IMR-90 (cell line): ENCODE data around the gene IGF2BP1. TPM values are rescaled to one million over a fixed set of nuclear protein-coding genes. Genes with fewer than 3 reads are reported as not detected.

Experiments
- ATAC-seq: fragments of 200-7000 bp; cut with Tn5 transposase; 2 replicates; pipeline ENCODE4 v1.9.1; 2020; ENCODE audit warnings: low read depth, mild to moderate bottlenecking, moderate library complexity
- Bru-seq: library from RNA; stranded (reverse); fragments of 400-500 nt; gene quantifications from one replicate; lab custom pipeline; 2021; lab: Mats Ljungman, UMichigan
- BruChase-seq, 2 experiments: library from RNA; stranded (reverse); fragments of 400-500 nt; gene quantifications; one replicate each; lab custom pipeline; 2021; lab: Mats Ljungman, UMichigan
- BruUV-seq: library from RNA; stranded (reverse); fragments of 400-500 nt; replicated peaks from 2 replicates; lab custom pipeline; 2021; lab: Mats Ljungman, UMichigan
- CTCF ChIA-PET: fragments of 300-600 bp; formaldehyde crosslinking; extraction: SDS; loops from one replicate; lab custom pipeline; 2021; ENCODE audit warnings: antibody characterized with exemption; lab: Yijun Ruan, JAX
- POLR2A ChIA-PET: fragments of 300-600 bp; sonication (Branson Sonifier 250); formaldehyde crosslinking; loops from one replicate; lab custom pipeline; 2022; ENCODE audit warnings: antibody characterized with exemption; ENCODE audit not compliant: unreplicated experiment; lab: Charles Lee
- DNase-seq: peaks from one replicate; pipeline ENCODE4 v3.0.0; 2013
- H2AFZ ChIP-seq: replicated peaks from 2 replicates; pipeline ENCODE3; 2013; ENCODE audit warnings: low read length, mild to moderate bottlenecking; ENCODE audit not compliant: poor library complexity
- H2AK5ac ChIP-seq: 2 replicates; pipeline ENCODE4 v1.6.1; 2013; ENCODE audit warnings: low read depth, low read length, inconsistent platforms
- H2AK9ac ChIP-seq: replicated peaks from 2 replicates; pipeline ENCODE3; 2013; ENCODE audit warnings: mild to moderate bottlenecking, low read depth, low read length, moderate library complexity; ENCODE audit not compliant: poor library complexity
- H2BK120ac ChIP-seq: 2 replicates; pipeline ENCODE4 v1.6.1; 2013; ENCODE audit warnings: low read depth, low read length, inconsistent platforms
- H2BK15ac ChIP-seq: 3 replicates; pipeline ENCODE4 v1.6.1; 2013; ENCODE audit warnings: low read depth, low read length, inconsistent platforms
- H2BK20ac ChIP-seq: 2 replicates; pipeline ENCODE4 v1.6.1; 2013; ENCODE audit warnings: low read depth, mild to moderate bottlenecking, inconsistent platforms, low read length, moderate library complexity
- H2BK5ac ChIP-seq: 2 replicates; pipeline ENCODE4 v1.6.1; 2013; ENCODE audit warnings: mild to moderate bottlenecking, low read depth, low read length, inconsistent platforms; ENCODE audit not compliant: poor library complexity, severe bottlenecking
- H3K14ac ChIP-seq: replicated peaks from 2 replicates; pipeline ENCODE4 v1.6.1; 2013; ENCODE audit warnings: low read depth, low read length, inconsistent platforms
- H3K18ac ChIP-seq: 2 replicates; pipeline ENCODE4 v1.6.1; 2013; ENCODE audit warnings: low read depth, low read length, control low read depth
- H3K23ac ChIP-seq: 2 replicates; pipeline ENCODE4 v1.6.1; 2013; ENCODE audit warnings: low read depth, low read length, inconsistent platforms
- H3K27ac ChIP-seq: 2 replicates; pipeline ENCODE4 v1.5.1; 2013; ENCODE audit warnings: mild to moderate bottlenecking, control low read depth, low read length; ENCODE audit not compliant: insufficient read depth
- H3K27me3 ChIP-seq: 2 replicates; pipeline ENCODE4 v1.6.1; 2013; ENCODE audit warnings: low read length; ENCODE audit not compliant: control insufficient read depth, insufficient read depth
- H3K36me3 ChIP-seq: 2 replicates; pipeline ENCODE4 v1.6.1; 2013; ENCODE audit warnings: low read length, mixed read lengths; ENCODE audit not compliant: control insufficient read depth, insufficient read depth
- H3K4ac ChIP-seq: 2 replicates; pipeline ENCODE4 v1.6.1; 2013; ENCODE audit warnings: low read depth, low read length, inconsistent platforms
- H3K4me1 ChIP-seq: 2 replicates; pipeline ENCODE4 v1.6.1; 2013; ENCODE audit warnings: low read length, mixed read lengths; ENCODE audit not compliant: control insufficient read depth, insufficient read depth
- H3K4me2 ChIP-seq: 2 replicates; pipeline ENCODE4 v1.6.1; 2013; ENCODE audit warnings: low read depth, mild to moderate bottlenecking, control low read depth, low read length, moderate library complexity
- H3K4me3 ChIP-seq: 2 replicates; pipeline ENCODE4 v1.5.1; 2013; ENCODE audit warnings: low read depth, mild to moderate bottlenecking, control low read depth, low read length, moderate library complexity; ENCODE audit not compliant: insufficient read depth
- H3K56ac ChIP-seq: 2 replicates; pipeline ENCODE4 v1.6.1; 2013; ENCODE audit warnings: low read length, inconsistent platforms; ENCODE audit not compliant: insufficient read depth; ENCODE audit errors: extremely low read depth
- H3K79me1 ChIP-seq, 2 experiments: 2 replicates each; pipeline ENCODE4 v1.6.1; 2013; ENCODE audit warnings: low read length in 2 of 2, inconsistent platforms in 1 of 2, low read depth in 1 of 2
- H3K9ac ChIP-seq: 2 replicates; pipeline ENCODE4 v1.6.1; 2013; ENCODE audit warnings: low read depth, low read length, control low read depth
- H3K9me1 ChIP-seq: 2 replicates; pipeline ENCODE4 v1.6.1; 2013; ENCODE audit warnings: low read length, inconsistent platforms; ENCODE audit not compliant: insufficient read depth
- H3K9me3 ChIP-seq: 2 replicates; pipeline ENCODE4 v1.6.1; 2013; ENCODE audit warnings: low read length; ENCODE audit not compliant: control insufficient read depth, insufficient read depth
- H4K20me1 ChIP-seq: 2 replicates; pipeline ENCODE4 v1.6.1; 2013; ENCODE audit warnings: low read length, inconsistent platforms; ENCODE audit not compliant: insufficient read depth
- H4K5ac ChIP-seq: 2 replicates; pipeline ENCODE4 v1.6.1; 2013; ENCODE audit warnings: mild to moderate bottlenecking, low read depth, low read length, control low read depth
- H4K8ac ChIP-seq, 2 experiments: 2 replicates each; pipeline ENCODE4 v1.6.1; 2013; ENCODE audit warnings: low read depth in 2 of 2, low read length in 2 of 2, control low read depth in 1 of 2, inconsistent platforms in 1 of 2
- H4K91ac ChIP-seq: 2 replicates; pipeline ENCODE4 v1.6.1; 2013; ENCODE audit warnings: low read depth, low read length, inconsistent platforms; ENCODE audit not compliant: insufficient read depth
- BHLHE40 ChIP-seq: fragments of 150-350 bp; IDR thresholded peaks from 2 replicates; pipeline ENCODE4 v1.6.1; 2016; ENCODE audit warnings: mild to moderate bottlenecking, low read depth, low read length
- CEBPB ChIP-seq: IDR thresholded peaks from 2 replicates; pipeline ENCODE4 v1.6.1; 2012; ENCODE audit warnings: low read depth, low read length, improper control_type of control experiment
- CTCF ChIP-seq: conservative IDR thresholded peaks from 2 replicates; pipeline ENCODE4 v1.5.1; 2012; ENCODE audit warnings: mild to moderate bottlenecking, low read depth, low read length, improper control_type of control experiment
- ELK1 ChIP-seq: fragments of 150-350 bp; IDR thresholded peaks from 2 replicates; pipeline ENCODE4 v1.6.1; 2016; ENCODE audit warnings: low read depth, mild to moderate bottlenecking, low read length, moderate library complexity, borderline replicate concordance
- MAZ ChIP-seq: IDR thresholded peaks from 2 replicates; pipeline ENCODE4 v1.6.1; 2012; ENCODE audit warnings: low read depth, mild to moderate bottlenecking, low read length, improper control_type of control experiment, moderate library complexity, borderline replicate concordance
- MXI1 ChIP-seq: IDR thresholded peaks from 2 replicates; pipeline ENCODE4 v1.6.1; 2012; ENCODE audit warnings: low read depth, mild to moderate bottlenecking, low read length, moderate library complexity, borderline replicate concordance
- RCOR1 ChIP-seq: IDR thresholded peaks from 2 replicates; pipeline ENCODE4 v1.6.1; 2012; ENCODE audit warnings: mild to moderate bottlenecking, low read length, improper control_type of control experiment; ENCODE audit not compliant: insufficient replicate concordance
- WGBS, 2 experiments: methylation state at CpG; one replicate each; pipeline versions ENCODE4 v1.1.5 to v1.1.7; 2013; ENCODE audit warnings: missing lambda C conversion rate in 2 of 2; ENCODE audit not compliant: insufficient read length in 1 of 2; ENCODE audit errors: extremely low coverage in 2 of 2; 5-methylcytosine and 5-hydroxymethylcytosine counted together
- dilution Hi-C: fragments of 300-500 bp; cut with HindIII; formaldehyde crosslinking; loops from one replicate; pipeline ENCODE4 v1.14.3; 2018; ENCODE audit warnings: low sequenced_read_pairs; ENCODE audit not compliant: unreplicated experiment
- in situ Hi-C: fragments of 300-500 bp; cut with MboI; formaldehyde crosslinking; loops from 3 replicates; pipeline ENCODE4 v1.14.3; 2019; ENCODE audit warnings: low sequenced_read_pairs, inconsistent platforms, mixed read lengths
- intact Hi-C: fragments of 100-400 bp; cut with micrococcal nuclease; formaldehyde crosslinking; loops from 2 replicates; pipeline ENCODE4 v1.10.0; 2022
- long read RNA-seq: library from polyadenylated mRNA; unstranded; transcript quantifications from one replicate; pipeline ENCODE4 v2.0.0, GENCODE V29; 2021; ENCODE audit not compliant: unreplicated experiment
- polyA plus RNA-seq, 3 experiments: library from polyadenylated mRNA; depleted of rRNA; stranded (reverse); fragments of >200 nt; gene quantifications; 2 replicates each; pipeline ENCODE4 v1.2.3, GENCODE V29; 2012; ENCODE audit warnings: low replicate concordance in 1 of 3
- total RNA-seq: library from RNA; depleted of rRNA; stranded (reverse); fragments of >200 nt; gene quantifications from 2 replicates; pipeline ENCODE4 v1.2.3, GENCODE V29; 2012; rRNA removed
- TF ChIP-seq, protein P1 (sequence below): fragments of 150-350 bp; IDR thresholded peaks from 2 replicates; pipeline ENCODE4 v1.6.1; 2017; ENCODE audit warnings: mild to moderate bottlenecking, antibody characterized with exemption, low read length, low read depth

The IGF2BP1 gene
- 10.2 and 11.9 TPM in 2 replicates for total RNA-seq
- 12.2 and 13.1 TPM in 2 replicates for polyA plus RNA-seq (2012; rRNA removed)
- 9.1 and 9.2 TPM in 2 replicates for polyA plus RNA-seq (2012; cell fraction: cytosol; rRNA removed)
- 23.6 and 36.0 TPM in 2 replicates for polyA plus RNA-seq (2012; cell fraction: nucleus; rRNA removed; ENCODE audit: low replicate concordance)
- percentile 90 among the genes with signal in this experiment for Bru-seq, nascent RNA
- BruChase-seq, experiment 1, labeled RNA remaining after a 6-hour chase, result percentile 89 among the genes with signal in this experiment
- BruChase-seq, experiment 2, labeled RNA remaining after a 2-hour chase, result percentile 94 among the genes with signal in this experiment
- long read RNA-seq, full-length matches to known transcripts, result 16 of 36 reads
- long read RNA-seq, partial matches to known transcripts, result 4 of 36 reads
- long read RNA-seq, other reads (novel, unspliced or antisense), result 16 of 36 reads

- H2AK9ac ChIP-seq, result peak within 1 kb of the TSS; percentile 98
- H3K9me3 ChIP-seq, result no peaks in the 10 kb centered on the region
- in situ Hi-C loops (no loop called here), intact Hi-C loops (loop anchor here (1.0 to 2.0 kb wide), 2 partner anchors 24 to 53 kb away; partner anchors contain the start of gene SNF8), dilution Hi-C loops (no loop called here)
- peak within 1 kb of the TSS; percentile 98 for H3K14ac ChIP-seq
- peak within 1 kb of the TSS; percentile 98 for H3K23ac ChIP-seq
- H3K9me1 ChIP-seq, result no peaks in the 10 kb centered on the region
- H3K4me1 ChIP-seq, result no peaks in the 10 kb centered on the region
- H2AK5ac ChIP-seq, result peak within 1 kb of the TSS; percentile 59
- peak within 1 kb of the TSS; percentile 90 for H2BK5ac ChIP-seq
- H3K4me3 ChIP-seq, result peak within 1 kb of the TSS; percentile 93
- H4K91ac ChIP-seq, result peak within 1 kb of the TSS; percentile 99
- TSS peak; percentile 61 for BruUV-seq
- WGBS, 2 experiments, result 0% methylated on average over 15 of the region's 62 CpGs; no CpG with 5 or more reads in 1 of the 2 experiments
- H3K27me3 ChIP-seq, result peaks cover 20% of the 10 kb centered on the region
- peaks cover 2% of the 10 kb centered on the region; the same call in 1 of the 2 replicates for H4K20me1 ChIP-seq
- peak; percentile 50 for ATAC-seq
- peak within 1 kb of the TSS; percentile 91 for H3K18ac ChIP-seq
- peaks cover 0 to 15% of the 10 kb centered on the region in 2 experiments; a peak in 2 of 4 replicates for H3K79me1 ChIP-seq
- ChIA-PET CTCF (interaction anchor here (0.8 to 0.9 kb wide), 2 partner anchors 9 to 43 kb away, joined by 3 read pairs; no protein-coding TSS in a partner anchor), POLR2A (interaction anchor here (0.5 to 0.7 kb wide), 3 partner anchors 29 to 44 kb away, joined by 7 to 27 read pairs (median 18); partner anchors contain the start of gene GIP)
- H3K56ac ChIP-seq, result peak within 1 kb of the TSS; percentile 99
- peak; percentile 78 for DNase-seq
- peak within 1 kb of the TSS; percentile 98; the same call in 1 of the 3 replicates for H2BK15ac ChIP-seq
- peak within 1 kb of the TSS; percentile 89 to 100 for H4K8ac ChIP-seq
- peak within 1 kb of the TSS; percentile 97 for H3K9ac ChIP-seq
- no peaks in the 10 kb centered on the region for H3K36me3 ChIP-seq
- H3K4me2 ChIP-seq, result peak within 1 kb of the TSS; percentile 84
- TF ChIP-seq CEBPB, result no peak
- TF ChIP-seq BHLHE40, result peak; percentile 90
- TF ChIP-seq MAZ, result no peak
- TF ChIP-seq ELK1, result no peak
- TF ChIP-seq CTCF, result no peak
- TF ChIP-seq MXI1, result peak; percentile 84; the same call in 1 of the 2 replicates
- TF ChIP-seq RCOR1, result no peak
- TF ChIP-seq, protein P1, sequence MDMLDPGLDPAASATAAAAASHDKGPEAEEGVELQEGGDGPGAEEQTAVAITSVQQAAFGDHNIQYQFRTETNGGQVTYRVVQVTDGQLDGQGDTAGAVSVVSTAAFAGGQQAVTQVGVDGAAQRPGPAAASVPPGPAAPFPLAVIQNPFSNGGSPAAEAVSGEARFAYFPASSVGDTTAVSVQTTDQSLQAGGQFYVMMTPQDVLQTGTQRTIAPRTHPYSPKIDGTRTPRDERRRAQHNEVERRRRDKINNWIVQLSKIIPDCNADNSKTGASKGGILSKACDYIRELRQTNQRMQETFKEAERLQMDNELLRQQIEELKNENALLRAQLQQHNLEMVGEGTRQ, result peak; percentile 57; the same call in 1 of the 2 replicates
- peak within 1 kb of the TSS; percentile 95 for H4K5ac ChIP-seq
- H2AFZ ChIP-seq, result peak within 1 kb of the TSS; percentile 95
- H3K27ac ChIP-seq, result peak within 1 kb of the TSS; percentile 95
- peak within 1 kb of the TSS; percentile 88 for H2BK120ac ChIP-seq
- H3K4ac ChIP-seq, result peak within 1 kb of the TSS; percentile 99
- H2BK20ac ChIP-seq, result peak within 1 kb of the TSS; percentile 6; the same call in 1 of the 2 replicates
These were observed at the start of gene IGF2BP1 for GRCh38 chr17:48997103-48997826. IGF2BP1 (plus strand) TSS chr17:48997385; CDS start chr17:48997746, 361 bp downstream.
